Thoracic aorta (tissue), 2 donors: Measurements from ENCODE around the gene SYNE2. TPM values are rescaled to one million over a fixed set of nuclear protein-coding genes. Genes with fewer than 3 reads are reported as not detected.

Source experiments
- ATAC-seq: fragments of 150-250 bp; one replicate; pipeline ENCODE4 v1.8.0; 2017; ENCODE audit warnings: low read depth; ENCODE audit not compliant: insufficient number of reproducible peaks, low FRiP score
- DNase-seq: peaks from one replicate; pipeline ENCODE4 v3.0.0-alpha.2; 2020; ENCODE audit warnings: low spot score
- H3K27ac ChIP-seq, 2 donors: fragments of 200-600 bp; sonication (generic); 1 replicate in 1 of 2; 2 replicates in 1 of 2; pipeline ENCODE4 v1.5.1; 2016; ENCODE audit warnings: mild to moderate bottlenecking in 2 of 2, moderate library complexity in 2 of 2
- H3K27me3 ChIP-seq: fragments of 200-600 bp; sonication (generic); replicated peaks from 2 replicates; pipeline ENCODE4 v1.6.0; 2016; ENCODE audit warnings: mild to moderate bottlenecking; ENCODE audit not compliant: insufficient read depth
- H3K36me3 ChIP-seq: fragments of 200-600 bp; sonication (generic); one replicate; pipeline ENCODE4 v1.5.1; 2016
- H3K4me1 ChIP-seq, 2 donors: fragments of 200-600 bp; sonication (generic); 1 replicate in 1 of 2; 2 replicates in 1 of 2; pipeline versions ENCODE4 v1.5.1 to v1.6.0; 2016; ENCODE audit warnings: low read depth in 2 of 2, mild to moderate bottlenecking in 1 of 2; ENCODE audit not compliant: control insufficient read depth in 1 of 2
- H3K4me3 ChIP-seq: fragments of 200-600 bp; sonication (generic); 2 replicates; pipeline ENCODE4 v1.5.1; 2016; ENCODE audit warnings: mild to moderate bottlenecking
- H3K9me3 ChIP-seq: fragments of 200-600 bp; sonication (generic); 2 replicates; pipeline ENCODE4 v1.5.1; 2016
- CTCF ChIP-seq: fragments of 200-600 bp; sonication (generic); IDR thresholded peaks from one replicate; pipeline ENCODE4 v1.5.1; 2019; ENCODE audit warnings: antibody characterized with exemption
- total RNA-seq, 2 donors: library from RNA; depleted of rRNA; stranded (reverse); fragments of >200 nt; gene quantifications; one replicate each; pipeline versions ENCODE4 v1.1.0 to v1.2.3, GENCODE V29; 2016

SYNE2 gene
- total RNA-seq, 2 donors from 2014 or later = 125 to 256 TPM

GRCh38 chr14:64088647-64088964 lies 235.8 kb downstream of the SYNE2 start:
- Histone ChIP-seq H3K36me3 (no peaks in the 10 kb centered on the region), H3K4me1 (peaks cover 5 to 9% of the 10 kb centered on the region in 2 donors), H3K27me3 (no peaks in the 10 kb centered on the region), H3K4me3 (no peak overlapping the region), H3K9me3 (no peaks in the 10 kb centered on the region), H3K27ac (no peak overlapping the region)
- no peak for TF ChIP-seq CTCF
- DNase-seq (no peak), ATAC-seq (no peak)

DNA sequence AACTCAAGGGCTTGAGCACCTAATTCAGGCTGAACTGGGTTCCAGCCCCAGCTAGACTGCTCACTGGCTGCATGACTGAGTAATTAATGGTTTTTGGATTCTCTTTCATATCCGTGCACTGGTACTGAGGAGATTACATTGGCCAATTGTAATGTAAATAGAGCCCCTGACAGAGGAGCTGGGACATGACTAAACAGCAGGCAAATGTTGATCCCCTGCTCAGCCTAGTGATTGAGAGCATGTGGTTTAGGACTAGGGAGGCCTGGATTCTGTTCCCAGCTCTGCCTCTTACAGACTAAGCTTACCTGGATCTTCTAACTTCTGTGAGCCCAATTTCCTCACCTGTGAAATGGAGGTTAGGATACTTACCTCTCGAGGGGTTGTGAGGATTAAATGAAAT lies 237.1 kb downstream of the SYNE2 start:
- Histone ChIP-seq H3K9me3 (no peaks in the 10 kb centered on the region), H3K27me3 (no peaks in the 10 kb centered on the region), H3K4me3 (no peak overlapping the region), H3K27ac (no peak overlapping the region), H3K4me1 (no peaks in the 10 kb centered on the region), H3K36me3 (no peaks in the 10 kb centered on the region)
- ATAC-seq = no peak
- TF ChIP-seq CTCF = no peak
- no peak for DNase-seq

GRCh38 chr14:64091217-64091616 lies 238.4 kb downstream of the SYNE2 start:
- Histone ChIP-seq H3K4me1 (peaks cover 0 to 7% of the 10 kb centered on the region in 2 donors), H3K4me3 (no peak overlapping the region), H3K27ac (no peak overlapping the region), H3K9me3 (no peaks in the 10 kb centered on the region), H3K36me3 (no peaks in the 10 kb centered on the region), H3K27me3 (no peaks in the 10 kb centered on the region)
- DNase-seq = no peak
- no peak for TF ChIP-seq CTCF
- no peak for ATAC-seq

- no peaks in the 10 kb centered on the region for H3K27me3 ChIP-seq
- no peak for ATAC-seq
- no peaks in the 10 kb centered on the region for H3K36me3 ChIP-seq
- H3K9me3 ChIP-seq = no peaks in the 10 kb centered on the region
- peaks cover 0 to 13% of the 10 kb centered on the region in 2 donors for H3K4me1 ChIP-seq
- H3K4me3 ChIP-seq = no peak overlapping the region
- H3K27ac ChIP-seq = no peak overlapping the region
- no peak for DNase-seq
- no peak for TF ChIP-seq CTCF
Observed at GRCh38 chr14:64092338-64092737, 239.5 kb downstream of the SYNE2 start.

DNA sequence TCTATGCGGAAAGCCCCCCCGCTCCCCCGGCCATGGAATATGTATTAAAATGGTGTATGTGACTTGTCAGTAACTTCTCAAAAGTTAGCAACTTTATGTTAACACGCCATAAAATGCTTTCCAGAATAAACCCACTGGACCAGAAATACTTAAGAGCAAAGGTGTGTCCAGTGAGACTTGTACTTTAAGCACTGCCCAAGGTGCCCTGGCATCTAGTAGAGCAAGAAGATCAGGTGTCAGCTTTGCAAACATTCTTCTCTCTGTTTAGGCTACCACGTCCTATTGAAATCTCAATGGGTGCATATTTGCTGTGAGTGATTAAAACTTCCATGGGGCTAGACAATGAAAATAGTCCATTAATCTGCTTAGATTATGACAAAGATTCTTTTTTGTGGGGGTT lies 240.1 kb downstream of the SYNE2 start:
- peaks cover 0 to 13% of the 10 kb centered on the region in 2 donors for H3K4me1 ChIP-seq
- TF ChIP-seq CTCF = no peak
- ATAC-seq (no peak), DNase-seq (no peak)
- no peaks in the 10 kb centered on the region for H3K27me3 ChIP-seq
- H3K9me3 ChIP-seq = no peaks in the 10 kb centered on the region
- no peak overlapping the region for H3K27ac ChIP-seq
- no peaks in the 10 kb centered on the region for H3K36me3 ChIP-seq
- no peak overlapping the region for H3K4me3 ChIP-seq
